Right lobe of liver (tissue), 4 donors: ENCODE measurements around the gene ANO2.

ENCODE experiments used
- POLR2A ChIP-seq: fragments of 450-650 bp; IDR thresholded peaks from one replicate; pipeline ENCODE4 v1.6.1; 2017; ENCODE audit warnings: antibody characterized with exemption, mild to moderate bottlenecking
- TF ChIP-seq, protein P1 (sequence below), 4 donors: fragments of 200-600 bp in 3 of 4; fragments of 450-650 bp in 1 of 4; IDR thresholded peaks; one replicate each; pipeline versions ENCODE4 v1.5.1 to v1.8.0; 2016 to 2022; ENCODE audit warnings: antibody characterized with exemption in 4 of 4, mild to moderate bottlenecking in 2 of 4
- donor health status: DM: no; HTN: no; CAD: no.
- donor health status: DM: no; HTN: no; CAD: no.
- donor health status: DM: no; HTN: yes; CAD: no.

DNA sequence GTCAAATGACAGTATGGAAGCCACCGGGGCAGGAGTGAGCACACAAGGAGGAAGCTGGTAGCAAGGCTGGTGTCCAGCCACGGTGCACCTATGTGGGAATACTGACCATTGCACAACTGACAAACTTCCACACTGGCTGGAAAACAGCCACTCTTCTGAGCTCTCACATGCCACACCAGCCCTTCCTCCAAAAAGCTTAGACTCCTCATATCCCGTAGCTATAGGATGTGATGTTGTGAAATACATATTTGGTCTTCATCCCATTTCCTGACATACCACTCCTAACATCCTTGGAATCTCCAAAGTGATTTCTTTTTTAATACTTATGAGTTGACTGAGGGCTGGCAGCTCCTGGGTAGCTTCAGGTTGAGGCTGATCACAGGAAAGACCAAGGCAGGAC is 409.5 kb downstream of the ANO2 start:
- TF ChIP-seq, protein P1, sequence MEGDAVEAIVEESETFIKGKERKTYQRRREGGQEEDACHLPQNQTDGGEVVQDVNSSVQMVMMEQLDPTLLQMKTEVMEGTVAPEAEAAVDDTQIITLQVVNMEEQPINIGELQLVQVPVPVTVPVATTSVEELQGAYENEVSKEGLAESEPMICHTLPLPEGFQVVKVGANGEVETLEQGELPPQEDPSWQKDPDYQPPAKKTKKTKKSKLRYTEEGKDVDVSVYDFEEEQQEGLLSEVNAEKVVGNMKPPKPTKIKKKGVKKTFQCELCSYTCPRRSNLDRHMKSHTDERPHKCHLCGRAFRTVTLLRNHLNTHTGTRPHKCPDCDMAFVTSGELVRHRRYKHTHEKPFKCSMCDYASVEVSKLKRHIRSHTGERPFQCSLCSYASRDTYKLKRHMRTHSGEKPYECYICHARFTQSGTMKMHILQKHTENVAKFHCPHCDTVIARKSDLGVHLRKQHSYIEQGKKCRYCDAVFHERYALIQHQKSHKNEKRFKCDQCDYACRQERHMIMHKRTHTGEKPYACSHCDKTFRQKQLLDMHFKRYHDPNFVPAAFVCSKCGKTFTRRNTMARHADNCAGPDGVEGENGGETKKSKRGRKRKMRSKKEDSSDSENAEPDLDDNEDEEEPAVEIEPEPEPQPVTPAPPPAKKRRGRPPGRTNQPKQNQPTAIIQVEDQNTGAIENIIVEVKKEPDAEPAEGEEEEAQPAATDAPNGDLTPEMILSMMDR (IDR thresholded peaks at IDR 0.05): no peak
- no peak for TF ChIP-seq POLR2A
